Stimulated activated CD4-positive, alpha-beta T cell treated with anti-CD3 and anti-CD28 coated beads, Interleukin-15, amount 100 ng/mL, for 1 hour (primary cell): ENCODE data around the gene SCN4A.

Experiments
- DNase-seq, 2 donors: peaks; one replicate each; pipeline ENCODE4 v3.0.0-alpha.2; 2020; ENCODE audit warnings: low read depth in 1 of 2, low spot score in 1 of 2

The SCN4A gene

DNA sequence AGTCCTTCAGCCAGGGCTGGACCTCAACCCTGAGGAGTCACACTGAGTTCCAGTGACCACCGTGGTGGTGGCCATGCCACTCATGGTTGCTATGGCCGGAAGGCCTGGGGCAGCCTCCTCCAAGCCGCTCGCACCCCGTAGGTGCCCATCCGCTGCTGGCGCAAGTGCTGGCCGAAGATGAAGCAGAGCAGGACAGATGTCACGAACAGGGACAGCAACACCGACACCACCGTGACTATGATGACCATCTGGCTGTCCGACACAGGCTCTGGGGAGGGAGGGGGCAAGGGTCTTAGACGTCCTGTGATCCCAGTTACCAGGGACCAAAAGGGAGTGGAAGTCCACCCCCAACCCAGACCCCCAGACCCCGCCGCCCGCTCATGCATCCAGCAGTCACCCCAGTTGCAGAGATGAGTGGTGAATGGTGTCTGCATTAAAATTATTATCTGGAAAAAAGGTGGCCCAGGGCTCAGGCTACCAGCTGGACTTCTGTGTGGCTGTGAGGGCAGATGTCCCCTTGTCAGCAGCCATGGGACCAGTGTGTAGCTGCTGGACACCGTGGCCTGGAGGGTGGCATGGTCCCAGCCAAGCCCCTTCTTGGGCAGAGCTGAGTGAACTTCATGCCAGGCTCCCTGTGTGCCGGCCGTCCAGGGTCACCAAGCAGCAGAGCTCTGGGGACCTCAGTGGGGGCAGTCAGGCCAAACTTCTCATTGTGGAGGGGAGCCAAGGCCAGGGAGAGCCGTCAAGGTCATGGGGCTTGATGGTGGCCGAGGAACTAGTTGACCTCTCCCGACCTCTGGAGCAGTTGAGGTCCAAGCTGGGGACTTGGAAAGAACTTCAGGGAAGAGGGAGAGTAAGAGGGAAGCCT is 30.2 kb upstream of the SCN4A start:
- no peak for DNase-seq

DNA sequence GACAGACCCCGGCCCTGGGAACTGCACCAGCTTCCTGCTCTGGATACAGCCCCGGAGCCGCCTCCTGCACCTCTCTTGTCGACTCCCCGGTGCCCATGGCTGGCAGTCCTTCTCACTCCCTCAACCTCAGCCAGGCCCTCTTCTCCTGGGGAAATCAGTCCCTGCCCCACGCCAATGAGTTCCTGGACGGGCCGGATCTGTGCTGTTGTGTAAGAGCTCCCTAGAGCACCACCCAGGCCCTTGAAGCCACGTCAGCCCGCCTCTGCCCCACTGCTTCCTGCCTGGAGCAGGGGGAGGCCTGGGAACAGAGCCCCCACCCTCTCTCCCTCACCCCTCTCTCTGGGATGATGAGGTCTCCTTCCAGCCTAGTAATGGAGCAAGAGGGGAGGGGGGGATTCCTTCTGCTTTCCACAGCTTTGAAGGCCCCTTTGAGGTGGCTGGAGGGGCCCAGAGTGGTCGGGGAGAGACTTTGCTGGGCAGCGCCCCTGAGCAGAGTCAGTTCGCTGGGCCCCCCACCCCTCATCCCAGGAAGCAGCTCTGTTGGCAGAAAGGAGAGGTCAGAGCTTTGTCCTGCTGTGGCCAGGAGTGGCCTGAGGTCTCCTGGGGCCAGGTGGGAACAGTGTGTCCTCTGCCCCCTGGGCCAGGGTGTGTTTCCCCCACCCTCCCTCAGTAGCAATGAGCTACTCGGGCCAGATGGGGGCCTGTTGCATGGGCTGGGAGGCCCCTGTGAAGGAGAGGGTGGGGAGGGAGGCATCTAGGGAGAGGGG is 29.2 kb upstream of the SCN4A start:
- DNase-seq = no peak

DNA sequence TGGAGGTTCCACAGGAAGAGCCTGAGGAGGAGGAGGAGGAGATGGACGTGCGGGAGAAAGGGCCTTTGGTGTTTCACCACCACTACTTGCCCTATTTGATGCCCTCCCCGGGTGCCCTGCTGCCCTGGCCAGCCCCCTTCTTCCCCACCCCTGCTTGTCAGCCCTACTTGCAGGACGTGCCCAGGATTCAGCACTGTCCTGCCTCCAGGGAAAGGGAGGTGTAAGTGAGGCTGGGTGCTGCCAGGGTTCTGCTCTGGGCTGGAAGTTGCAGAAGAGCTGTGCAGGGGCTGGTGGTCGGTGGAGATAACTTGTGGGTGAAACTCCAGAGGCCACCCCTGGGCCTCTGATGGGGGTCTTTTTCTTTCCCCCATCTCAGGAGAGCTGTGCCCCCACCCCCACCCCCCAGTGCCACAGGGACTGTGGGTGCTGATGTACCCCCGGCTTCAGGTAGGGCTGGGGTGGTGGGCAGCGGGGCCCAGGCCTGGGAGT is 28.4 kb upstream of the SCN4A start:
- no peak for DNase-seq

DNA sequence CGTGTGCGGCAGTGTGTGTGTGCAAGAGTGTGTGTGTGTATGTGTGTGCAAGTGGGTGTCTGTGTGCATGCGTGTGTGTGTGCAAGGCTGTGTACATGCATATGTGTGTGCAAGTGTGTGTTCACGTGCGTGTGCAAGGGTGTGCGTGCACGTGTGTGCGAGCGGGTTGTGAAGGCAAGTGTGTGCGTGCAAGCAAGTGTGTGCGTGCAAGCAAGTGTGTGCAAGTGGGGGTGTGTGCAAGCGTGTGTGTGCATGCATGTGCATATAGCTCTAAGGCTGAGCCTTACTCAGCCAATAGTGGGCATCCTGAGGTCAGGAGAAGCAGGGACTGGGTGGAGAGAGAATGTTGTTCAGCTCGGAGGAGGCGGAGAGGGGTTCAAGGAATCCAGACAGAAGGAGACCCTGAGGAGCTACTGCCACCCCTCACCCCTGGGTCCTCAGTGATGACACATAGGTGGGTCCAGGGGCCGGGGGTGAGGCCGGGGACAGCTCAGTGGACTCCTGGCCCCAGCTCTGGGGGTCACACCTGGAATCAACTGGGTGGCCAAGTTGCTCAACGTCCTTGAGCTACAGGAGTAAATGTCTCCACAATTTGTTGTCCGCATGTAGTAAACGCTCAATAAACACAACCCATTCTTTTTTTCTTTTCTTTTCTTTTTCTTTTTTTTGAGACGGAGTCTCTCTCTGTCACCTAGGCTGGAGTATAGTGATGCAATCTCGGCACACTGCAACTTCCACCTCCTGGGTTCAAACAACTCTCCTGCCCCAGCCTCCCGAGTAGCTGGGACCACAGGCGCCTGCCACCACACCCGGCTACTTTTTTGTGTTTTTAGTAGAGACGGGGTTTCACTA is 27.2 kb upstream of the SCN4A start:
- no peak for DNase-seq

DNA sequence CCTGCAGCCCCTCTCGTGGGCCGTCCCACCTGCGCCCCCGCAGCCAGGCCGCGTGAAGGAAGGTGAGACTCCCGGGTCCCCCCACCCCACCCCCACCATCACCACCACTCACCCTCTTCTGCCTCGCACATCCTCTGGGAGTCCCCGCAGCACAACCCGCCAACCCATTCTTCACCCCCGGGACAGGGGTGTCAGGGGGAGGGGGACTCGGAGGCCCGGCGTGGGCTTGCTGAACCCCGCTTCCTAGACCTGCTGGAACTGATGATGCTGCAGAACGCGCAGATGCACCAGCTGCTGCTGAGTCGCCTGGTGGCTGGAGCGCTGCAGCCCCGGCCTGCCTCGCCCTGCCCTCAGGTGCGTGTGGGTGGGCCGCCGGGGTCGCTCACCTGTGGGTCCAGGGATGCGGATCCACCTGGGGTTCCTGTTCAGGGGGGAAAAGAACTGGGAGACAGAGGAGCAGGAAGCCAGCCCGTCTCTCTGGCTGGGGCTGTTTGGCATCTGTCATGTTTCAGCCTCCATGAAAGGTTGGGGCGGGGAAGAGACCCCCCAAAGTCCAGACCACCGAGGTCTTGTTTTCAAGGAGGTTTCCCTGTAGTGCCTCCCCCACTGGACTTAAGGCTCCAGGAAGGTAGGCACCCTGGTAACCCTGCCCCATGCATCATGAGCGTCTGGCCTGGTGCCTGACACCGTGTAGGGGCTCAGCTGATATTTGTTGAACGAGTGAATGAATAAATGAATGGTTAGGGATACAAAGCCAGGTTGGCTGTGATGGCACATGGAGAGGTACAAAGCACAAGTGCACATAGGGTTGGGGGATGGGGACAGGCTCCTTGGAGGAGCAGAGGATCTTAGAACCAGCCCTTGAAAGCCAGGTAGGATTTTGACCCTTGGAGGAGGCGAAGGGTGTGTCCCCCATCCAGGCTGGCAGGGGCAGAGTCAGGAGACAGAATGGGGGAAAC is 26.3 kb upstream of the SCN4A start:
- DNase-seq = no peak

DNA sequence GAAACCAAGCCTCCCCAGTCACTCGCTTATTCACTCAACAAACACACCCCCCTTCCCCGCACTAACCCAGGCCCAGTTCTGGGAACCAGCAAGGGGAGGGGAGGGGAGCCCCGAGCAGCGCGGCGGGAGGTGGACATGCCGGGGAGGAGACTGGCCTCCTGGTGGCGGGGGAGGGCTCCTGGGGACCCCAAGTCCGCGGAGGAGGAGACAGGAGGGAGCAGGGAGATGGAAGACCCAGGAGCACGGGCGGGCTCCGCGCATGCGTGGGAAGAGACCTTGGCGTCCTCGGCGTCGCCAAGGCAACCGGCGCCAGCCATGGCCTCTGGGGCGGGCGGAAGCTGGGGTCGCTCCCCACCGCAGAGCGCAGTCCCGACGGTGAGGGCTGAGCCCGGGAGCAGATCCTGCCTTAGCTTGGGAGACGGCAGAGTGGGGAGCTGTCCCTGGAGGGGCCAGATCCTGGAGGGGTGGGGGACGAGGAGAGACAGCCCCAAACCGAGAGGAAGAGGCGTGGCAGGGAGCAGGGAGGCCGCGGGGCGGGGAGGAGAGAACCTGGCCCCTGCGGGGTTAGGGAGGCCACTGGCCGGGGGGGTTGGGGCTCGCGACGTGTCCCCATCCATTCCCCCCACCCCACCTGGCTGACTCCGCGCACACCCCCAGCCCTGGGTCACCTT is 25.5 kb upstream of the SCN4A start, which contains the start of gene PRR29:
PRR29 (plus strand) TSS at position 302 of the 671 bp plus-strand sequence; CDS start at position 316, 14 bp downstream.
- DNase-seq = peak; percentile 51

DNA sequence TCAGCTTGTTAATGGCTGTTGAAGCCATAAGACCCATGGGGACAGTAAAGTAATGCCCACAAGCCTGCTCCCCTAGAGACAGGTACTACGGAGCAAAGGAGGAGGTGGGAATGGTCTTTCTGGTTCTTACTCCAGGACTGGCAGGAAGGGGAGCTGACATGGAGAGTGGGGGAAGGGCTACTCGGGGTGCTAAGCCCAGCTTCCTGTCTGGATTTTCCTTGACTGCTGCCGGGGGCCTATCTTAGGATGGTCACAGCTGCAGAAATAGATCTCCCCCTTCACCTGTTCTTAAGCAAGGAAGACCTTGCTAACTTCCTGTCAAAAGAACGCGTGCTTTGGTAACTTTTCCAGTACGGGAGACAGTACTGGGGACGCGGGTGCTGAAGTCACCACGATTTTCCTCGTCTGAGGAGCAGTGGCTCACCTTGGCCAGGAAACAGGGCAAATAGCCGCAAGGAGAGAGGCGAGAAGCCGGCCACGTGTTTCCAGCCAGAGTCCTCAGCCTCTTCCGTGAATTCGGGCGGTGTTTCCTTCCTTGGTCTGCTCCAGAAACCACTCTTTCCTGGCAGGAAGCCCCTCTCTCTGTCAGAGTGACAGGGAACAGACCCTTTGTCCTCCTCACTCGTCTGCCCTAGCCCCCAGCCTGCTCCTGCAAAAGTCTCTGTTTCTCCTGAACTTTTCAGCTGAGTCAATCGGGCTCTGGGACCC is 24.8 kb upstream of the SCN4A start:
- DNase-seq = no peak

DNA sequence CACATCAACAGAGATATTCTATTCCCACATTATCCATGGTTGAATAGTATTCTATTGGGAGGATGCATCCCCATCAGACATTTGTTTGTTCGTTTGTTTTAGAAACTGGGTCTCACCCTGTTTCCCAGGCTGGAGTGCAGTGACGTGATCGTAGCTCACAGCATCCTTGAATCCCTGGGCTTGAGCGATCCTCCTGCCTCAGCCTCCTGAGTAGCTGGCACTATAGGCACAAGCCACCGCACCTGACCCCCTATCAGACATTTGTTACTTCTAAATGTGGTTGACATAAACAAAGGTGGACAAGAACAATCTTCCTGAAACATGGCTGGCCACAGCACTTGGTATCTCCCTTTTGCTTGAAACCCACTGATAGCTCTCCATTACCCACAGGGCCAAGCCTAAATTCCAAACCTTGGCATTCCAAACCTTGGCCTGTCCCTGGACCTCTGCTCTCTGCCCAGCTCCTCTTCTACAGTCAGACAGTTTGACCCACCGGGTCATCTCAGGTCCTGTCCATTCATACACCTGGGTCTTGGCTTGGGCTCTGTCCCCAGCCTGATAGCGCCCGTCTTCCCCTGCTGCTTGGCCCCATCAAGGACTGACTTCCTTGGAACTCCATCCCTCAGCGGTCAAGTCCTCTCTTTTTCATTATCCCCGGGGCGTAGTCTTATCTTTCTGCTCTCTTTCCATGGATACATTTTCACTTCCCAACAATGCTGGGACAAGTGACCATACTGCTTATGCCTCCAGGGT is 23.9 kb upstream of the SCN4A start:
- DNase-seq = no peak

DNA sequence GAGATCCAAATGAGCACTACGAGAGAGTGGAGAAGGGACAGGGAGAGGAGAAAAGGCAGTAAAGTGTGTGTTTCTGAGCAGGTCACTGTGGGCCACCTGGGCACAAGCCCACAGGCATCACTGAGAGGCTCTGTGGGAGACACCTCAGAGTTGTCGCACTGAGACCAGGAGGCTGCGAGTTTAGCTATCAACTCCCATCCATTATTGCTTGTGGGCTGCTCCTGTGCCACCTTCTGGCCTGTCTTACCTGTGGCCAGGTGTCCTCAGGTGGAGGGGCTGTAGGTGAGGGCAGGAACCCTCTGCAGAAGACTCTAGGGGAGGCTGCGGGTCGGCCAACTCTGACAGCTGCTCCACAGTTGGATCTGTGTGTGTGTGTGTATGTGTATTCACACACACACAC is 22.9 kb upstream of the SCN4A start:
- no peak for DNase-seq

DNA sequence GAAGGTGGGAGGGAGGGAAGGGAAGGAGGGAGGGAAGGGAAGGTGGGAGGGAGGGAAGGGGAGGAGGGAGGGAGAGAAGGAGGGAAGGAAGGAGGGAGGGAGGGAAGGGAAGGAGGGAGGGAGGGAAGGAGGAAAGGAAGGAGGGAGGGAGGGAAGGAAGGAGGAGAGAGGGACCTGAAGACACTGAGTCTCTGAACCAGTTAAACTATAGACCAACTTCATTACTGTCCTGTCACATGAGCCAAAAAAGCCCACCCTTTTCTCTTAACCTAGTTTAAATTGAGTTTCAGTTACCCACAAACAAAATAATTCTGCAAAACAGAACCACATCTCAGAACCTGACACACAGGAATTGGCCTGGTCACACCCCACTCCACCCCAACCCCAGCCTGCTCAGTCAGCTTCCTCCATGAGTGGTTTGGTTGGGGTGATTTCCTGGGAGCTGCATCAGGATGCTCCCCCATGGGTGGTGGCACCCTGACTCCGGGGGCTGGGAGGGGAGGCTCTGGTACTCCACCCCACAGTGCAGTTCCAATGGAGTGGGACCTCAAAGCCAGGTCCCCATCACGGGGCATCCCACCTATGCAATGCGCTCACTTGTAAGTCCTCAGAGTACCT is 20.8 kb upstream of the SCN4A start:
- DNase-seq = no peak

DNA sequence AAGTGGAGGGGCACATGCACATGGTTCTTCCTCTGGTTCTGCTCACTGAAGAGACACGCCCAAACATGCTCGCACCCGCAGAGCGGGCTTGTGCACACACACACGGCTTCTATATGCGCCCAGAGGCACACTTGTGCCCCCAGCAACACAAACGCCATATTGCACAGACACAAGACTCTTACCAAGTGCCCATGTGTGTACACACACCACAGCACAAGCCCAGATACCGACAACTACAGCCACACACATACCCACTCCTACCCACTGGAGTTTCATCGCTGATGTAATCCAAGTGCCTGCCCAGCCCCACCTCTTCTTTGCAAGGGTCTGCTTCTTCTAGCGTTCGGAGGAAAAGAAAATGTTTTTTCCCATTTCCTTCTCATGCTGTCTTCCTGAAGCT is 18.9 kb upstream of the SCN4A start:
- no peak for DNase-seq

DNA sequence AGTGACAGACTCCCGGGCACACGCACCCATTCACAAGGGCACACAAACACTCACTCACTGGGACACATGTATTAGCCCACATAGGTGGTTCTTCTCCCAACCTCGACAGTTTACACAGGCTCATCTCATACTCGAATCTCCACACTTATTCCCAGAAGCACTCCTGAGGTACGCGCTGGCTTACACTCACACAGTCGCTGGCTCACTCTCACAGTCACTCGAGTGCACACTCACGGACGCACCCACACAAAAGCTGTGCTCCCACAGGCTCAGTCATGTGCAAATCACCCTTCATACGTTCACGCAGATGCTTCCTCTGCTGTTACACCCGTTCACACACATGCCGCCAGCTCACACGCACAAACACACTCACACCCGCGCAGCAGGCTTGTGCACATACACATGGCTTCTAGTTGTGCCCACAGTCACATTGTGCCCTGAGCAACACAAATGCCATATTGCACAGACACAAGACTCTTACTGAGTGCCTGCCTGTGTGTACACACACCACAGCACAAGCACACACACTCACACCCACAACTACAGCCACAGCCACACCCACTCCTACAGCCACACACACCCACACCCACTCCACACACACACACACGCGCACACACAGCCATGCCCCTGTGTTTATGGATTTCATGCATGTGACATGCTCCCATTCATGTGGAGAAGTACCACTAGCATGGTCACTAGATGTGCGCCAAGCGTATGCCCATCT is 17.1 kb upstream of the SCN4A start:
- no peak for DNase-seq

DNA sequence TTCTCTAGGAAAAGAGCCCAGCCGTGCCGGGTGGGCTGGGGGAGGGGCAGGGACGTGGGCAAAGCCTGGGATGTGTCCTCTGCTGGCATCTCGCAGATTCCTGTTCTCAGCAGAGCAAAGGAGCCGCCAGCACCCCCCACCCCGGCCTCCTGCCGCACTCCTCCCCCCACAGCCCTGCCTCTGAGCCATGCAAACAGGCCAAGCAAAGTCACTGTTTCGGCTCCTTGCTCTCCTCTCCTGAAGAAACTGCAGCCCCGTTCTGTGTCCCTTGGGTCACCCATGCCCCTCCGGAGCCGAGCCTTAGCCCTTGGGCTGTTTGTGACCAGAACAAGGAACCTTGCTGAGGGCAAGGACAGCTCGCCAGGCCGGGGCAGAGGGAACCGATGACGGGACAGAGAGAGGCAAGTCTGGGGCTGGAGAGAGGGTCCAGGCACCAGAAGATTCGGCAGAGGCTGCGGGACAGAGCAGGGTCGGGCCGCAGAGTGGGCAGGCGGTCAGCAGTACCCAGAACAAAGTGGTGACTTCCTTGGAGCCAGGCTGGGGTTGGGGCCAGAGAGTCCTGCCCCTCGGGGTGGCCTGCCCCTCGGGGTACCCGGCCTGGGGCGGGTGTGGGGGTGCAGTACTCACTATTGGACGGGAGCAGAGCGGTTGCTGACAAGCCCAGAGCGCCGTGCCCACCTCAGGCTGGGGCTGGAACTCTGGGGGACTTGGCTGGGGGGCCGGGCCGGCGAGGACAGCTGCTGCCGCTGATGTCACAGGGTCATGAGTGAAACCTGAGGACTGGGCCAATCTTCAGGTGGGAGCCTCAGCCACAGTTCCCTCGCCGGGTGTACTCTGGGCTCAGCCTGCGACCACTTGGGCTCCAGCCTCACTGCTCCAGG is 16.3 kb upstream of the SCN4A start:
- no peak for DNase-seq

DNA sequence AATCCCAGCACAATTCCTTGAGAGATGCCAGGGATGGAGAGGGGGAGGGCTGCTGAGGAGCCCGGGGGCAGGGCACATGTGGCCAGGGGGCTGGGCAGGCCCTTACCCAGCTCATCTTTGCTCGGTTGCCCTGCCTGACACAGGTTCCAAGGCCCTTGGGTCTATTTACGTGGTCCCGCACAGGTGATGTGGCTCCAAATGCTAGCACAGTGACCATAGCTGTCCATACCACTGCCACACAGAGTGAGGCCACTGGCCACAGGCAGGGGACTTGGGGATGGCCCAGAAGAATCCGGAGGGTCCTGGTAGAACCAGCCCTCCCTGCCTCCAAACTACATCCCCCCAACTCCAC is 15.4 kb upstream of the SCN4A start:
- DNase-seq = no peak

DNA sequence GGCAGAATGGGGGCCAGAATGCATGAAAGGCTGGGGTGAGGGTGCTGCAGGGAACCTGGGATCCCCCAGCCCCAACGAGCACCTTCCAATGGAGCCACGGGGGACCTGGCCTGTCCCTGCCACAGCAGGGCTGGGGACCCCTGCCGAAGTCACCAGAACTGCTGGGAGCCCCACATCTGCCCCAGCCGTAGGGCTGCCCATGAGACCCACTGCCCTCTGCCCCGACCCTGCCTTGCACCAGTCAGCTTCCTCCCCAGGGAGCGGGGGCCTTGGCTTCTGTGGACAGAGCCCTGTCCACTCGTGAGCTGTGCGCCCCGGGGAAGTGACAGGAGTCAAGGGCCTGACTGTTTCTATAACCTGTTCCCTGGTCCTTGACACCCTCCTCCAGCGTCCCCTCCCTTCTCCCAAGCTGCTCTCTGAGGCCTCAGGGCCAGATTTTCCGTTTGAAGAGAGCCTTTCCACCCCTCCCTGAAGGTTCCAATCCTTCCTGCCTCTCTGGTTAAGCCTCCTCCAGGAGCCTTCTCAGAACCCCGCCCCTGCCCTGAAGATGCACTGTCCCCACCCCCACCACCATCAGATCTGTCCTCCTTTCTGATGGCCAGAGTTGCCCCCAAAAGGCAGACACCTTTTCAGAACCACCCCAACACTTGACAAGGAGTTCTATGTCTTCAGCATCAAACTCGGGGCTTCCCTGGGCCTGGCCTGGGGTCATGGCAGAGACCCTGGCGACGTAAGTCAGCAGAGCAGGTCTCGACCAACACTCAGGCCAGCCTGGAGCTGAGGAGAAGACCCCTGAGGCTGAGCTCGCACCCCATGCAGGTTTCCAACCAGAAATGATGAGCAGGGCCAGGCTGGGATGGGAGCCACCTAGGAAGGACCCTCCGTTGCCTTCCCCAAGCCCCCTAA is 14.8 kb upstream of the SCN4A start:
- DNase-seq = no peak
